ENCODE data around the gene PRKCSH. TPM values are rescaled to one million over a fixed set of nuclear protein-coding genes. Genes with fewer than 3 reads are reported as not detected.

Gene PRKCSH
- total and polyA plus RNA-seq, 2 donors from 2014 or later: 182 to 278 TPM

GRCh38 chr19:11445141-11445540 lies 9.7 kb downstream of the PRKCSH start:
- TF ChIP-seq CTCF (IDR thresholded peaks at IDR 0.05; ENCODE audit: borderline replicate concordance, extremely low read depth, insufficient read depth): no peak
- Histone ChIP-seq H3K4me1 (ENCODE audit: control insufficient read depth in 2 of 3, insufficient read depth in 2 of 3, low read depth in 1 of 3, low read length in 3 of 3) (no peaks in the 10 kb centered on the region), H3K27me3 (ENCODE audit: control insufficient read depth, insufficient read depth, low read length) (no peaks in the 10 kb centered on the region), H3K9ac (ENCODE audit: low read length in 3 of 3) (no peak overlapping the region), H3K36me3 (ENCODE audit: control insufficient read depth in 2 of 3, insufficient read depth in 3 of 3, low read length in 3 of 3) (peaks cover 0 to 16% (median 11%) of the 10 kb centered on the region in 3 donors), H3K9me3 (ENCODE audit: control insufficient read depth in 2 of 3, insufficient read depth in 1 of 3, low read length in 3 of 3) (no peaks in the 10 kb centered on the region), H3K27ac (ENCODE audit: low read depth in 2 of 2, low read length in 2 of 2) (no peak overlapping the region), H3K4me3 (ENCODE audit: low read length in 3 of 3) (no peak overlapping the region)
- FAIRE-seq (no peak), DNase-seq (no peak)
- intact Hi-C loops (cut with DNase I): no loop called here

- Histone ChIP-seq H3K36me3 (ENCODE audit: control insufficient read depth in 2 of 3, insufficient read depth in 3 of 3, low read length in 3 of 3) (peaks cover 0 to 13% (median 10%) of the 10 kb centered on the region in 3 donors), H3K4me3 (ENCODE audit: low read length in 3 of 3) (no peak overlapping the region), H3K4me1 (ENCODE audit: control insufficient read depth in 2 of 3, insufficient read depth in 2 of 3, low read depth in 1 of 3, low read length in 3 of 3) (no peaks in the 10 kb centered on the region), H3K27me3 (ENCODE audit: control insufficient read depth, insufficient read depth, low read length) (no peaks in the 10 kb centered on the region), H3K9me3 (ENCODE audit: control insufficient read depth in 2 of 3, insufficient read depth in 1 of 3, low read length in 3 of 3) (no peaks in the 10 kb centered on the region), H3K9ac (ENCODE audit: low read length in 3 of 3) (no peak overlapping the region), H3K27ac (ENCODE audit: low read depth in 2 of 2, low read length in 2 of 2) (no peak overlapping the region)
- FAIRE-seq (no peak), DNase-seq (no peak)
- TF ChIP-seq CTCF (IDR thresholded peaks at IDR 0.05; ENCODE audit: borderline replicate concordance, extremely low read depth, insufficient read depth): no peak
- intact Hi-C loops (cut with DNase I): no loop called here
Measured at GRCh38 chr19:11446271-11446651, 10.8 kb downstream of the PRKCSH start.

- DNase-seq: peak; percentile 45 to 73 (median 62)
Measured at GRCh38 chr19:11446652-11447301, 11.3 kb downstream of the PRKCSH start.

More at GRCh38 chr19:11446652-11447301, 11.3 kb downstream of the PRKCSH start:
- no peak for FAIRE-seq
- Histone ChIP-seq H3K4me1 (ENCODE audit: control insufficient read depth in 2 of 3, insufficient read depth in 2 of 3, low read depth in 1 of 3, low read length in 3 of 3) (no peaks in the 10 kb centered on the region), H3K27ac (ENCODE audit: low read depth in 2 of 2, low read length in 2 of 2) (no peak overlapping the region), H3K27me3 (ENCODE audit: control insufficient read depth, insufficient read depth, low read length) (no peaks in the 10 kb centered on the region), H3K36me3 (ENCODE audit: control insufficient read depth in 2 of 3, insufficient read depth in 3 of 3, low read length in 3 of 3) (peaks cover 0 to 9% (median 5%) of the 10 kb centered on the region in 3 donors), H3K9ac (ENCODE audit: low read length in 3 of 3) (no peak overlapping the region), H3K4me3 (ENCODE audit: low read length in 3 of 3) (no peak overlapping the region), H3K9me3 (ENCODE audit: control insufficient read depth in 2 of 3, insufficient read depth in 1 of 3, low read length in 3 of 3) (no peaks in the 10 kb centered on the region)
- intact Hi-C loops (cut with DNase I): no loop called here
- TF ChIP-seq CTCF (IDR thresholded peaks at IDR 0.05; ENCODE audit: borderline replicate concordance, extremely low read depth, insufficient read depth): peak; percentile 68

All from kidney (tissue), 14 donors.